GM19395 (cell line): ENCODE results near the gene EID2.

Experiments used
- ATAC-seq: cut with Tn5 transposase; IDR thresholded peaks from one replicate; pipeline ENCODE4 v1.9.1; 2021; ENCODE audit warnings: mild to moderate bottlenecking, moderate library complexity; ENCODE audit not compliant: unreplicated experiment

EID2 gene

DNA sequence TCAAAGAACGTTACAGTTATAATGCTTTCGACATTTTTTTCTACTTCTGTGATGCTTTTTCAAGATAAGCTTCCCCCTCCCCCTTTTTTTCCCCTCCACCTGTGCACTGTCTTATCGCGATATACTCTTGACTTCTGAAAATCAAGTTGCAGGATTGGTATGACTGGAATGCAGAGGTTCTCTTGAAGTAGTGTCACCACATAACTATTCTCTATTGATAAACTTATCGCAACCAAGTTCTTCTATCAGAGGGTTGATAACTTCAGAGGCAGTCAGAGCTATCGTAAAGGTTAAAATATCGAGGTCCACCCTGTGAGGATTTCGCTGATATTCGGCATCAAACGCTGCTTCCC is 820 bp downstream of the EID2 start:
- no peak for ATAC-seq

DNA sequence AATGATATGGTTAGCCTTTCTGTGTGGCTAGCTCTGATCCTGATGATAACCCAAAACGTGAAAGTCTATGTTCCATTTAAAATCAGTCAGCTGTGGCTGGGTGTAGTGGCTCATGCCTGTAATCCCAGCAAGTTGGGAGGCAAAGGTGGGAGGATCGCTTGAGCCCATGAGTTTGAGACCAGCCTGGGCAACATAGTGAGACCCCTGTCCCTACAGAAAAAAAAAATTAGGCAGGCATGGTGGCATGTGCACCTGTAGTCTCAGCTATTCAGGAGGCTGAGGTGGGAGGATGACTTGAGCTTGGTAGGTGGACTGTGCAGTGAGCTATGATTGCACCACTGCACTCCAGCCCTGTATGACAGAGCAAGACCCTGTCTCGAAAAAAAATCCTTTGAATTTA is 6.2 kb downstream of the EID2 start:
- ATAC-seq: no peak

DNA sequence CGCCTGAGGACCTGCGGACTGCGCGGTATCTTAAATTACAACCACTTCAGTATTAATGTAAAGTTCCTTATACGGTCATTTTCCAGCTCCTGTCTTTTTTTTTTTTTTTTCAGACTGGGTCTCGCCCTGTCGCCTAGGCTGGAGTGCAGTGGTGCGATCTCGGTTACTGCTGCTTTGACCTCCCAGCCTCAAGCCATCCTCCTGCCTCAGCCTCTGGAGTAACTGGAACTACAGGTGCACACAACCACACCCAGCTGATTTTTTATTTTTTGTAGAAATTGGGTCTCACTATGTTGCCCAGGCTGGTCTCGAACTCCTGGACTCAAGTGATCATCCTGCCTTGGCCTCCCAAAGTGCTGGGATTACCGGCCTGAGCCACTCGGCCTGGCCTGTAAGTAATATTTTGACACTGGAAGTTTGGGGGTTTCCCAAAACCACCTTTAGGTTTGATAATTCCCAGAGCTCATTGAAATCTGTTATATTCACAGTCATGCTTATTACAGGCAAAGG is 6.9 kb downstream of the EID2 start:
- ATAC-seq: peak; percentile 13

DNA sequence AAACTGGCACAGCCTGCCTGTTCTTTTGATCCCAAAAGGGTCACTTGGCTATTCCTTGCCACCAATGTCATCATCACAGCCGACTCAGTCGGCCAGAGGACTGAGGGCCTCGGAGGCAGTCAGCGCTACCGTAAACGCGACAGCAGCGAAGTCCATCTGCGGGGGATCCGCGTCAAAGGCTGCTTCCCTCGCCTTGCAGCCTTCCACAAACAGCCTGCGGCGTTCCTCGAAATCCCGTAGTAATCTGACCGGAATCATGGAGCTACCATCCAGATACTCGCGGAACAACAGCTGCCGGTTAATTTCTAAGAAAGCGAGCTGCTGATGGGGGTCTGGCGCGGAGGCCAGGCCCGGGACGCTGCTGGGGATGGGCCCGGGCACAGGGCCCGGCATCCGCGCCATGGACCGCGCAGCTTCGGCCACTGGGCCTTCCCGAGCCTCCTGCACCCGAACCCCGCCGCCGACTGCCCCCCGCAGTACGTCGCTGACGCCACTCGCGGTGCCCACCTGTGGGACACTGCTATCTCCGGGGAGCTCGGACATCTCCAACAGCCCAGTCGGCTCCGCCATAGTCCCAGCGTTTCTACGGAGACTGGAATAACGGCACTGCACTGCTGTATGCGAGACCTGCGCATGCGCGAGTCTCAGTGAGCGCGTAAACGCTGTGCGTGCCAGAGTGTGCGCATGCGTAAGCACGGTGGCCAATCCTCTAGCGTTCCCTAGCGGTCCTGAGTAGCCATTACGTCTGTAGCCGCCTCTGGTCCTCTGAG is 7.5 kb downstream of the EID2 start, which contains the start of gene EID2B:
Gene EID2B (minus strand): TSS at position 620 of the 770 bp plus-strand sequence. CDS start 50 bp downstream, at position 570.
- peak; percentile 83 for ATAC-seq

DNA sequence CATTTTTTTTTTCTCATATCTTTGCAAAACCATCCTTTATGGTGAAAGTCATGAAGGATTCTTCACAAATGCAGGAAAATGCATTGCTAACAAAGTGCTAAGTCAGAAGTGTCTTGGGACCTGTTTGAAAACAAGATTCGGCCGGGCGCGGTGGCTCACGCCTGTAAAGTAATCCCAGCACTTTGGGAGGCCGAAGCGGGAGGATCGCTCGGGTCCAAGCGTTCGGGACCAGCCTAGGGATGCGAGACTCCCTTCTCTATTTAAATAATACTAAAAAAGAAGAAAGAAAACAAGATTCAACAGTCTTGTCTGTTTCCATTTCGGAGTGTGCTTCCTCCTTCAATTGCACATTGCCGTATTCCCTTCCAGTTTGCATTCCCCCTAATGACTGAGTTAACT is 8.1 kb downstream of the EID2 start:
- no peak for ATAC-seq

DNA sequence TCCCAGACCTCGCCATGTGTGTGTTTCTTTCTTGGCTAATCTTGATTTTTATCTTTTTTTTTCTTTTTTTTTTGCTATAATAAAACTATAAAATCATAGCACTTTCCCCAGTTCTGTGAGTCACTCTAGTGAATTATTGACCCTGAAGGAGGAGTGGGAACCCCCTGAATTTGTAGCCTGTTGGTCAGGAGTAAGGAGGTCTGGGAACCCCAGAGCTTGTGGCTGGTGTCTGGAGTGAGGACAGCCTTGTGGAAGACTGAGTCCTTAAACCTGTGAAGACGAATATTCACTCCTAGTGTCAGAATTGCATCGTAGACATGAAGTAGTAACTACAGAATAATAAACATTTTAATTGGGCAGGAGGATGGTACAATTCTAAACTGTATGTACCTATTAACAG is 14.8 kb downstream of the EID2 start:
- no peak for ATAC-seq

DNA sequence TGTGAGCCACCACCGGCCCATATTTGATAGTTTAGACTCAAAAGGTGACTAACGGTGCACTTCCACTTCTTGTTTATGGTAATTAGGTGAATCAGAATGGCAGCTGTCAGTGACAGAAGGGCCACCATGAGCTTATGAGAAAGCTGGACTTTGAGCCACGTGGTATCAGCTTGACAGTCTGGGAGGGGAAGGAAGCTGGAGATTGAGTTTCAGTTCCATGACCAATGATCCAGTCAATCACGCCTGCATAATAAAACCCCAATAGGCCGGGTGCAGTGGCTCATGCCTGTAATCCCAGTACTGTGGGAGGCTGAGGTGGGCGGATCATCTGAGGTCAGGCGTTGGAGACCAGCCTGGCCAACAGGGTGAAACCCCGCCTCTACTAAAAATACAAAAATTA is 15.5 kb downstream of the EID2 start:
- ATAC-seq: no peak

DNA sequence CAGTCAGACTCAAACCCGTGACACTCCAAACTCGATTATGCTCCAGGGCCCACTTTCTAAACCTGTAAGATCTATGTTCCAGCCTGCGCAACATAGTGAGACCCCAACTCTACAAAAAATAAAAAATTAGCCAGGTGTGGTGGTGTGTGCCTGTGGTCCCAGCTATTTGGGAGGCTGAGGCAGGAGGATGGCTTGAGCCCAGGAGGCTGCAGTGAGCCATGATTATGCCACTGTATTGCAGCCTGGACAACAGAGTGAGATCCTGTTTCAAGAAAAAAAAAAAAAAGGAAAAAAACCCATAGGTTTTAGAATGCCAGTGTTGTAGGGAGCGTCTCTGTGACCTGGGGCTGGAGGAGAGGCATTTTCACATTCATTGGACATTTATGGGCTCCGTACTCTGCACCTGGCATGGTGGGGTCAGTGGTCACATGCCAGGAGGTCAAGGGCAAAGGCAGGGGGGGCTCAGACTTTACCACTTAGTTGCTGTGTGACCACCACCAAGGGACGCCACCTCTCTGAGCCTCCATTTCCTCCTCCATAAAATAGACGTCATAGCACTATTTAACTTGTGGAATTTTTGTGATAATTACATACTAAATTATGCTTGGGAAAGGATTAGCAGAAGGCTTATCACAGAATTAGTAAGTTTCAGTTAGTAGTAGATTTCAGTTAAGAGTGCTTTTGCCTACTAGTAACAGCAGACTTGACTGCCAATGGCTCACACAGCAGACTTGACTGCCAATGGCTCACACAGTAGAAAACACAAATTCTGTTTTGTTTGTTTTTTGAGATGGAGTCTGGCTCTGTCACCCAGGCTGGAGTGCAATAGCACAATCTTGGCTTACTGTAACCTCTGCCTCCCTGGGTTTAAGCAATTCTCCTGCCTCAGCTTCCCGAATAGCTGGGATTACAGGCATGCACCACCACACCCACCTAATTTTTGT is 19.1 kb downstream of the EID2 start:
- ATAC-seq: no peak

DNA sequence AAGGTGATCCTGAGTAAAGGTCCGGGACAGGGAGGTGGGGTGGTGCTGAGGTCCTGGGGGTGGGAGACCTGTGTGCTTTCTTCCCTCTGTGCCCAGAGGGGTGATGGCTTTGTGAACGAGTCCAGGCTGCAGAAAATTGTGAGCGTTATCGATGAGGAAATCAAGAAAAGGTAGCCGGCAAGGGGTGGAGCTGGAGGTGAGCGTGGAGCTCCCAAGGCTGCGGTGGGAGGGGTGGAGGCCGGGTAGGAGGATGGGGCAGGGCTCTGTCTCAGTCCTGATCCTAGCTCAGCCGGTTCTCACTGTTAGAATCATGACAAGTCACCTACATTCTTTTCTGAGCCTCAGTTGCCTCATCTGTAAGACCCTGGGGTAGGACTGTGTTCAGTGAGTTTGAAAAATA is 21.0 kb downstream of the EID2 start:
- ATAC-seq: no peak

DNA sequence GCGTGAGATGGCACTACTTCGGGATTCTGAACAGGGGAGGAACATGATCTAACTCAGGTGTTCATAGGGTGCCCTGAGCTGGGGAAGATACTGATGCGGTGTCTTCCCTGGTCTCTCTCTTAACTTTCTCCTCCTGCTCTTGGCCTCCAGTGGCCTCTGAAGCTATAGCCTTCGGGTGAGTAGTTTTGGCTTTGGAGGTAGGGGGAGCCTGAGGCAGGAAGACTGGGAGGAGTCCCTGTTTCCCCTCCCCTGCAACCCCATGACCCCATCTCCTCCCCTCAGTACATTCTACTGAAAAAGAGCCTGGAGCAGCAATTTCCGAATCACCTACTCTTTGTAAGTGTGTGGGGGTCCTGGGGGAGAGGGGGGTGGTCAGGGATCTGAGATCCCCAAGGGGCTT is 21.5 kb downstream of the EID2 start:
- no peak for ATAC-seq

DNA sequence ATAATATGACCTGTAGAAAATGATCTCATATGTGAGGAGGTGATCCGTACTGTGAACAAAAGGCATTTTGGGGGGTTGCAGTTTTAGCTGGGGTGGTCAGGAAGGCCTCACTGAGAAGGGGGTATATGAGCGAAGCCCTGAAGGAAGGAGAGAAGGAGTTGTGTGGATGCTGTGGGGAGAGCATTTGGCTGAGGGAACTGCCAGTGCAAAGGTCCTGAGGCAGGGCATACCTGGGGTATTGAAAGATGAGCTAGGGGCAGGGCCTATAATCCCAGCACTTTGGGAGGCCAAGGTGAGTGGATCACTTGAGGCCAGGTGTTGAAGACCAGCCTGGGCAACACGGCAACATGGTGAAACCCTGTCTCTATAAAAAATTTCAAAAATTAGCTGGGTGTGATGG is 22.5 kb downstream of the EID2 start:
- ATAC-seq: no peak

DNA sequence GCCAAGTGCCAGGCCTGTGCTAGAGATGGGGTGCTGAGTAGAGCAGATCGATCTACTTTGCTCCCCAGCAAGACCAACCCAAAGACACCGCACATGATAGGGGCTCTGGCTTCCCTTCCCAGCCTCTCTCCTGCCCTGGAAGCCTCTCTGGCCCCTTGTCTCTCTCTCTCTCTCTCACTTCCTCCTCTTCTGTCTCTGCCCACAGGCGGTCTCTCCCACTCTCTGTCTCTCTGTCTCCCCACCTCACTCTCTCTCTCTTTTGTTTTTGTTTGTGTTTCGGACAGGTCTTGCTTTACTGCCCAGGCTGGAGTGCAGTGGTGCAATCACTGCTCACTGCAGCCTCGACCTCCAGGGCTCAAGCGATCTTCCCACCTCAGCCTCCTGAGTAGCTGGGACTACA is 23.7 kb downstream of the EID2 start:
- ATAC-seq: no peak

DNA sequence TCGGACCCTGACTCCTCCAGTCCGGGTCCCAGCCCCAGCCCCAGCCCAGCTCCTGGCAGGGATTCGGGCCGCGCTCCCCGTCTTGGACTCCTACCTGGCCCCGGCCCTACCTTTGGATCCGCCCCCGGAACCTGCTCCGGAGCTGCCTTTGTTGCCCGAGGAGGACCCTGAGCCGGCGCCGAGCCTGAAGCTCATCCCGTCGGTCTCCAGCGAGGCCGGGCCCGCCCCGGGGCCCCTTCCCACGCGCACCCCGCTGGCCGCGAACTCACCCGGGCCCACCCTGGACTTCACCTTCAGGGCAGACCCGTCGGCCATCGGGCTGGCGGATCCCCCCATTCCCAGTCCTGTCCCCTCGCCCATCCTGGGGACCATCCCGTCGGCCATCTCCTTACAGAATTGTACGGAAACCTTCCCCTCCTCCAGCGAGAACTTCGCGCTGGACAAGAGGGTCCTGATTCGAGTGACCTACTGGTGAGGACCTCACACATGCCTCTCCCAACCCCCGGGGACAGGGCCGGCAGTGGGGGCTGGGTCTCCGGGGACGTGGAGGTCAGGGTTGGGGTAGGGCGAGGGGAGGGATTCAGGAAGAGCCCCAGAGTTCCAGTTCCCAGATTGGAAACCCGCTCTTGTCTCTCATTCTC is 24.3 kb downstream of the EID2 start:
- ATAC-seq: no peak

DNA sequence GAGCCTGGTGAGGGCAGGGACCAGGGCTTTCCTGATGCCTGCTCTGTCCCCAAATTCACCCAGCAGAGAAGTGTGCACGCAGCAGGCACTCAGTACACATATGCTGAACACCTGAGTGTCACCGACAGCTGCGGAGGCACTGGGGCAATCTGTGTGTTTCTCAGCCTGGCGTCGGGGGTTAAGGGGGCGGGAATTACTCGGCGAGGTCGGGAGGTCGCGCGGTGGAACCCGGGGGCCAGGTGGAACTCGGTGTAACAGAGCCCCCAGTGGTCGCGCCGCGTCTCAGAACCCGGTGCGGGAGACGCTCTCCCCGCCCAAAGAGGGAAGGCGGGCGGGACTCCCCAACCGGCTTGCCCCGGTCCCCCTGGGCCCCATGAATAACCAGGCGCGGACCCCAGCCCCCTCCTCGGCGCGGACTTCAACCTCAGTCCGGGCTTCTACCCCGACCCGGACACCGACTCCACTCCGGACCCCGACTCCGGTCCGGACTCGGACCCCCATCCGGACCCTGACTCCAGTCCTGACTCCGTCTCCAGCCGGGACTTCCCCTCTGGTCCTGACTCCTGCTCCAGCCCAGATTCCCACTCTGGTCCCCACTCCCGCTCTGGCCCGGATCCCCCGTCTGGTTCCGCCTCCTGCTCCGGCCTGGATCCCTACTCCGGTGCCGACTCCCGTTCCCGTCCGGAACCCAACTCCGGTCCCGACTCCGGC is 25.0 kb downstream of the EID2 start, which contains the start of gene SELENOV:
Gene SELENOV (plus strand): TSS at position 300 of the 711 bp plus-strand sequence. CDS start 74 bp downstream, at position 374.
- no peak for ATAC-seq

DNA sequence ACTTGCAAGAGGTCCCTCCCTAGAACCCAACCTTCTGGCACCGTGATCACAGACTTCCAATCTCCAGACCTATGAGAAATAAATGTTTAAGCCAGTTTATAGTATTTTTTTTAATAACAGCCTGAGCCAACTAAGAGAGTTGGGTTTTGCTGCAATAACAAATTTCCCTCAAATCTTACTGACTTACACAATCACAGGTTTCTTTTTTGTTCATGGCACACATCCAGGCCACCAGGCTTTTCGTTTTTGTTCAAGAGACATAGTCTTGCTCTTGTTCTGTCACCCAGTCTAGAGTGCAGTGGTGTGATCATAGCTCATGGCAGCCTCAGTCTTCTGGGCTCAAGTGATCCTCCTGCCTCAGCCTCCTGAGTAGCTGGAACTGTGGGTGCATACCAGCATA is 27.0 kb downstream of the EID2 start:
- no peak for ATAC-seq

DNA sequence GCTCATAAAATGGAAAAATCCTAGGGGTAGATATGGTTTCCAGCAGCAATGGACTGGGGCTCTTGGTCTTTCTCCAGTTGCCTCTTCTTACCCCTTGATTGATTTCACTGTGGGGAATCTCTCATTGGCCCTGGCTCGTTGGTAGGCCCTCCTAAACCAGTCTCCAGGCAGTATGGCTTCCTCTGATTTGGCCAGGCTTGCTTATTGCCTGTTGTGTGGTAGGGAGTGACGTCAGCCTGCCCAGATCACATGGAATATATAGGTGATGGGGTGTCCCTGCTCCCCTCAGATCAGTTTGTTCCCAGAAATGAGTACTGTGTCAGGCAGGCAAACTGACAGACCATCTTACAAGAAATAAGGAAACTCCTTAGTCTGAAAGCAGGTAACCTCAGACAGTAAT is 30.7 kb downstream of the EID2 start:
- no peak for ATAC-seq

DNA sequence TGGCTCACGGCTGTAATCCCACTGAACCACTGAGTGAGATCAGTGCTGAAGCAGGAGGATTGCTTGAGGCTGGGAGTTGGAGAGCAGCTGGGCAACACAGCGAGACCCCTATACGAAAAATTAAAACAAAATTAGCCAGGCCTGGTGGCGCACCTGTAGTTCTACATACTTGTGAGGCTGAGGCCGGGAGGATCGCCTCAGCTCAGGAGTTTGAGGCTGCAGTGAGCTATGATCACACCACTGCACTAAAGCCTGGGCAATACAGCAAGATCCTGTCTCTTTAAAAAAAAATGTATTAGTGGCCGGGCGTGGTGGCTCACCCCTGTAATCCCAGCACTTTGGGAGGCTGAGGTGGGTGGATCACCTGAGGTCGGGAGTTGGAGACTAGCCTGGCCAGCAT is 31.3 kb downstream of the EID2 start:
- ATAC-seq: no peak

DNA sequence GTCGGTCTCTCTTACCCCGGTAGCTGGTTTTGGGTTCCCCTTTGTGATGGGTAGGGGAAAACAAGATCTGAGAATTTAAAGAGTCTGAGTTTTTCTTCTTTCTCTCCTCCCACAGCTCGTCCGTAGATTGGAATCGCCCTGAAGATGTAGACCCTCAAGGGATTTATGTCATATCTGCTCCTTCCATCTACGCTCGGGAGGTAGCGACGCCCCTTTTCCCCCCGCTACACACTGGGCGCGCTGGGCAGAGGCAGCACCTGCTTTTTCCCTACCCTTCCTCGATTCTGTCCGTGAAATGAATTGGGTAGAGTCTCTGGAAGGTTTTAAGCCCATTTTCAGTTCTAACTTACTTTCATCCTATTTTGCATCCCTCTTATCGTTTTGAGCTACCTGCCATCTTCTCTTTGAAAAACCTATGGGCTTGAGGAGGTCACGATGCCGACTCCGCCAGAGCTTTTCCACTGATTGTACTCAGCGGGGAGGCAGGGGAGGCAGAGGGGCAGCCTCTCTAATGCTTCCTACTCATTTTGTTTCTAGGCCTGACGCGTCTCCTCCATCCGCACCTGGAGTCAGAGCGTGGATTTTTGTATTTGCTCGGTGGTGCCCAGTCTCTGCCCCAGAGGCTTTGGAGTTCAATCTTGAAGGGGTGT is 32.1 kb downstream of the EID2 start:
- ATAC-seq: no peak

DNA sequence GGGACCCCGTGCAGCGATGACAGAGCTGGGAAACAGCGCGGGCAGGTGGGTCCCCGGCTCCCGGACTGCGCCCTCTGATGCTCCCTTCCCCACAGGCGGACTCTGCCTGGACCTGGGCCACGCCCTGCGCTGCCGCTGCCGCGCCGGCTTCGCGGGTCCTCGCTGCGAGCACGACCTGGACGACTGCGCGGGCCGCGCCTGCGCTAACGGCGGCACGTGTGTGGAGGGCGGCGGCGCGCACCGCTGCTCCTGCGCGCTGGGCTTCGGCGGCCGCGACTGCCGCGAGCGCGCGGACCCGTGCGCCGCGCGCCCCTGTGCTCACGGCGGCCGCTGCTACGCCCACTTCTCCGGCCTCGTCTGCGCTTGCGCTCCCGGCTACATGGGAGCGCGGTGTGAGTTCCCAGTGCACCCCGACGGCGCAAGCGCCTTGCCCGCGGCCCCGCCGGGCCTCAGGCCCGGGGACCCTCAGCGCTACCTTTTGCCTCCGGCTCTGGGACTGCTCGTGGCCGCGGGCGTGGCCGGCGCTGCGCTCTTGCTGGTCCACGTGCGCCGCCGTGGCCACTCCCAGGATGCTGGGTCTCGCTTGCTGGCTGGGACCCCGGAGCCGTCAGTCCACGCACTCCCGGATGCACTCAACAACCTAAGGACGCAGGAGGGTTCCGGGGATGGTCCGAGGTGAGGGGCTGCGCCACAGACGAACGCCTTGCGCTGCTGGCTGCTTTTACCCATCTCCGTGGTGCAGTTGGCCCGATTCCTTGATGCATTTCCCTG is 32.8 kb downstream of the EID2 start:
- no peak for ATAC-seq

DNA sequence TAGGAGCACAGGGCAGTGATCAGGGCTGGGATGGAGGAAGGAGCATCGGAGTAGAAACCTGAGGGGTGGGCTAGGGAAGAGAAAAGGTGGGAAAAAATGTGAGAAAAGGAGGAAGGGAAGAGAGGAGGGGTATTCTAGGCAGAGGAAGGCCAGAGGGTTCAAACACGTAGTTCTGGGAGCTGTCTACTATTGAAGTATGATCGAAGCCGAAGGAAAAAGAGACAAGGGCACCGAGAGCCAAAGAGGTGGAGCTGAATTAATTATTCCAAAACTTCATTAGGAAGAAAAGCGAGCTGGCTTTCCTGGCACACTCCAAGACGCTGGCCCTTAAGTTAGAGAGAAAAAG is 33.4 kb downstream of the EID2 start:
- no peak for ATAC-seq
